ENCODE measurements around the gene WIPF2.
A peak's percentile ranks its signal among the peaks of the same experiment; 100 is the strongest.

DNA sequence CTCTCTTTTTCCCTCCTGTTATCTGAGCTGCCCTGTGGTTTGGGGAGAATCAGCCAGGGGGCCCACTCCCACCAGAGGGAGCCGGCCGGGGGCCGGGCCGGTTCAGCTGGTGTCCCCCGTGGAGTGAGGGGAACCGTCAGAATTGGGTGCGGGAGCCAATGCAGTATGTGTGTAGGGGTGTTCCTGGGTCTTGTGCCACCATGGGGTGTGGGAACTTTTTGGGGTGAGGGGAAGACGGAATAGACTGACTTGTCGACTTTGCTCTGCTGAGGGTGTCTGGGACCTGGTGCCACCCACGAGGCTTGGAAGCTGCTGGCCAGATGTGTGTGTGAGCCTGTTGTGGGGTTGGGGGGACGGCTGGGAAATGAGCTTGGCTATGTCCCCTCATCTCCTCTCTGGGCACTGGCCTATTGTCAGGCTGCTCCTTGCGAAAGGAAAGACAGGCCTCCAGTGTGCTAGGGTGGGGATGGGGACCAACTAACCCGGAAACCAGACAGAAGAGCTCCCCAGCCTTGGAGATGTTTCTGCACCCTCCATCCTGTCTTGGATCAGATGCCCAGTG is 99.8 kb downstream of the WIPF2 start:
- TF ChIP-seq, protein P1, sequence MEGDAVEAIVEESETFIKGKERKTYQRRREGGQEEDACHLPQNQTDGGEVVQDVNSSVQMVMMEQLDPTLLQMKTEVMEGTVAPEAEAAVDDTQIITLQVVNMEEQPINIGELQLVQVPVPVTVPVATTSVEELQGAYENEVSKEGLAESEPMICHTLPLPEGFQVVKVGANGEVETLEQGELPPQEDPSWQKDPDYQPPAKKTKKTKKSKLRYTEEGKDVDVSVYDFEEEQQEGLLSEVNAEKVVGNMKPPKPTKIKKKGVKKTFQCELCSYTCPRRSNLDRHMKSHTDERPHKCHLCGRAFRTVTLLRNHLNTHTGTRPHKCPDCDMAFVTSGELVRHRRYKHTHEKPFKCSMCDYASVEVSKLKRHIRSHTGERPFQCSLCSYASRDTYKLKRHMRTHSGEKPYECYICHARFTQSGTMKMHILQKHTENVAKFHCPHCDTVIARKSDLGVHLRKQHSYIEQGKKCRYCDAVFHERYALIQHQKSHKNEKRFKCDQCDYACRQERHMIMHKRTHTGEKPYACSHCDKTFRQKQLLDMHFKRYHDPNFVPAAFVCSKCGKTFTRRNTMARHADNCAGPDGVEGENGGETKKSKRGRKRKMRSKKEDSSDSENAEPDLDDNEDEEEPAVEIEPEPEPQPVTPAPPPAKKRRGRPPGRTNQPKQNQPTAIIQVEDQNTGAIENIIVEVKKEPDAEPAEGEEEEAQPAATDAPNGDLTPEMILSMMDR (IDR thresholded peaks at IDR 0.05): peak in 2 of 3 donors; percentile 5 to 34
- TF ChIP-seq POLR2A (IDR thresholded peaks at IDR 0.05) (no peak), EP300 (IDR thresholded peaks at IDR 0.05) (no peak)

All from ovary (tissue), 3 donors.